Colonic mucosa (tissue), 4 donors: ENCODE data around the gene SLITRK2. TPM values are rescaled to one million over a fixed set of nuclear protein-coding genes. Genes with fewer than 3 reads are reported as not detected.

Experiments
- DNase-seq: peaks from one replicate; pipeline ENCODE4 v3.0.0-alpha.2; 2020
- H3K27ac ChIP-seq: fragments of 200-600 bp; one replicate; pipeline ENCODE4 v1.8.0; 2021
- H3K27me3 ChIP-seq: fragments of 200-600 bp; one replicate; pipeline ENCODE4 v1.8.0; 2021
- H3K36me3 ChIP-seq: fragments of 200-600 bp; one replicate; pipeline ENCODE4 v1.8.0; 2021
- H3K4me1 ChIP-seq: fragments of 200-600 bp; one replicate; pipeline ENCODE4 v1.8.0; 2021; ENCODE audit warnings: mild to moderate bottlenecking
- H3K4me3 ChIP-seq: fragments of 200-600 bp; one replicate; pipeline ENCODE4 v1.8.0; 2021
- H3K9ac ChIP-seq, 2 donors: one replicate each; pipeline ENCODE4 v1.7.0; 2013; ENCODE audit warnings: control low read depth in 2 of 2, low read depth in 2 of 2, low read length in 2 of 2
- H3K9me3 ChIP-seq: fragments of 200-600 bp; one replicate; pipeline ENCODE4 v1.8.0; 2021
- intact Hi-C: fragments of 100-400 bp; cut with DNase I; formaldehyde crosslinking; loops from one replicate; pipeline ENCODE4 v1.14.1; 2022
- total RNA-seq, 2 donors: library from RNA; stranded (reverse); fragmentation: NEBNext Ultra II Directional in 1 of 2; extraction: Animal tissue kit (Norgen Biotek cat#: 25700) in 1 of 2; gene quantifications; one replicate each; pipeline ENCODE4 v1.2.1, GENCODE V29; 2021
- TF ChIP-seq, protein P1 (sequence below): fragments of 200-600 bp; IDR thresholded peaks from one replicate; pipeline ENCODE4 v1.8.0; 2022; ENCODE audit warnings: antibody characterized with exemption, mild to moderate bottlenecking
- donor health status: healthy.
- donor health status: DM: no; HTN: no; CAD: no.
- donor health status: DM: no; HTN: no; CAD: no.

SLITRK2 gene
- total RNA-seq, 2 donors from 2014 or later, result 0.02 to 0.11 TPM

GRCh38 chrX:145816601-145817315 lies 871 bp upstream of the SLITRK2 start:
- no peak for DNase-seq
- no peaks in the 10 kb centered on the region for H3K9me3 ChIP-seq
- no peaks in the 10 kb centered on the region for H3K36me3 ChIP-seq
- intact Hi-C loops, result no loop called here
- H3K27ac ChIP-seq, result no peak overlapping the region
- H3K4me3 ChIP-seq, result no peak overlapping the region
- H3K9ac ChIP-seq, result no peak overlapping the region
- peaks cover 8% of the 10 kb centered on the region for H3K27me3 ChIP-seq
- no peaks in the 10 kb centered on the region for H3K4me1 ChIP-seq
- TF ChIP-seq, protein P1, sequence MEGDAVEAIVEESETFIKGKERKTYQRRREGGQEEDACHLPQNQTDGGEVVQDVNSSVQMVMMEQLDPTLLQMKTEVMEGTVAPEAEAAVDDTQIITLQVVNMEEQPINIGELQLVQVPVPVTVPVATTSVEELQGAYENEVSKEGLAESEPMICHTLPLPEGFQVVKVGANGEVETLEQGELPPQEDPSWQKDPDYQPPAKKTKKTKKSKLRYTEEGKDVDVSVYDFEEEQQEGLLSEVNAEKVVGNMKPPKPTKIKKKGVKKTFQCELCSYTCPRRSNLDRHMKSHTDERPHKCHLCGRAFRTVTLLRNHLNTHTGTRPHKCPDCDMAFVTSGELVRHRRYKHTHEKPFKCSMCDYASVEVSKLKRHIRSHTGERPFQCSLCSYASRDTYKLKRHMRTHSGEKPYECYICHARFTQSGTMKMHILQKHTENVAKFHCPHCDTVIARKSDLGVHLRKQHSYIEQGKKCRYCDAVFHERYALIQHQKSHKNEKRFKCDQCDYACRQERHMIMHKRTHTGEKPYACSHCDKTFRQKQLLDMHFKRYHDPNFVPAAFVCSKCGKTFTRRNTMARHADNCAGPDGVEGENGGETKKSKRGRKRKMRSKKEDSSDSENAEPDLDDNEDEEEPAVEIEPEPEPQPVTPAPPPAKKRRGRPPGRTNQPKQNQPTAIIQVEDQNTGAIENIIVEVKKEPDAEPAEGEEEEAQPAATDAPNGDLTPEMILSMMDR, result no peak

DNA sequence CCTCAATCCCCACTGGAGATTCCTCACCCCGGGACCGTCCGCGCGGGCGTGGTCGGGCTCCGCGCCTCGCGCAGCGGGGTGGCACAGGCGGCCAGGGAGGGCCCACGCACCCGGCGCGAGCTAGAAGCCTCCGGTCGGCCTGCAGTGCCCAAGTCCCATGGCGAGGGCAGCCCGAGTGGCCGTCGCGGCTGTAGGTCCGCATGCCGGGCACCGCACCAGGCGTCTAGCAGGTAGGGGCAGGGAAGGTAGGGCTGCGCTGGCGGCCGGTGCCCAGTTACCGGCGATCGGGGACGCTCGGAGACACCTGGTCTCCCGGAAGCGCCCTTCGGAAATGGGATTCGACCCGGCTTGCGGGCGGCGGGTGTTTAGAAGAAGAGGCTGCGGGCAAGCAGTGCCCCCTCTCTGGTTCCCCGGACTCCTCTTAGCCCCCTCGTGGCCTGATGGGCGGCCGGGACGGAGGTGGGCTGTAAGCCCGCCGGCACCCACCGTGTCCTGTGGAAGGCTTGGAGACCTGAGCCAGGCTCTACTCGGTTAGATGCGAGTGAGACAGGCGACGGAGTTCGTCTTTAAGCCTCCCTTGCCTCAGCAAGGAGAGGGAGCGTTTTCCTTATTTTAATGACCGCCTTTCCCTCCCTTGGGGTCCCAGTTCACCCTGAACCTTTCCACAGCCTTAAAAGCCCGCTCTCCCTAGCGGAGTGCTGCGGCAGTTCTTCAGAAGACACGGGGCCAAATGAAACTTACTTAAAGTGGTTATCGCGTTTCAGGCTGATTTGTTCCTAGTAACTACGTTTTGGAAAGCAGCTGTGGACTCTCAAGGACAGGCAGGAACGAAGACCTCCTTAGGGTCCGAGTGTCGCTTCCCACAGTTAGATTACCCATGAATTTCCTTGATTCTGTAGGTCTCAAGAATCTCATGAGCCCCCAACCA lies 821 bp downstream of the SLITRK2 start:
- Histone ChIP-seq H3K9me3 (no peaks in the 10 kb centered on the region), H3K27ac (no peak overlapping the region), H3K36me3 (no peaks in the 10 kb centered on the region), H3K27me3 (peaks cover 8% of the 10 kb centered on the region), H3K4me1 (no peaks in the 10 kb centered on the region), H3K9ac (peak overlapping the region in 1 of 2 donors; percentile 16), H3K4me3 (no peak overlapping the region)
- TF ChIP-seq, protein P1, result no peak
- no peak for DNase-seq
- intact Hi-C loops, result no loop called here

DNA sequence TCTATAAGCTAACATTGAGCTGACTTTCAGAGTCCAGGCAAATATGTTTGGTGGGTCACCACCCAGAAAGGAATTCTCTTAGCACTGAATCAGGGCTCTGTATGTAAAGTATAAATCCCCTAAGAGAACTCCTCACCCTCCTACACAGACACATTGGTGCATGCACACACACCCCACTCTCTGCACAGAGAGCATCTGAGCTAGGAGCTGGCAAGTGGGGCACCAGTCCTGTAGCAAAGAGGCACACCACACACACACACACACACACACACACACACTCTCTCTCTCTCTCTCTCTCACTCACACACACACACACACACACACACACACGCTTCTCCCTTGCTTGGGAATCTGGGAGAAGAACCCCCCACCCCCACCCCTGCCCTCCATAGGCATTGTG lies 3.2 kb downstream of the SLITRK2 start:
- no peak for DNase-seq
- Histone ChIP-seq H3K9me3 (no peaks in the 10 kb centered on the region), H3K4me3 (no peak overlapping the region), H3K9ac (no peak overlapping the region), H3K36me3 (no peaks in the 10 kb centered on the region), H3K27ac (no peak overlapping the region), H3K27me3 (peaks cover 8% of the 10 kb centered on the region), H3K4me1 (no peaks in the 10 kb centered on the region)
- TF ChIP-seq, protein P1, result no peak
- intact Hi-C loops, result no loop called here

DNA sequence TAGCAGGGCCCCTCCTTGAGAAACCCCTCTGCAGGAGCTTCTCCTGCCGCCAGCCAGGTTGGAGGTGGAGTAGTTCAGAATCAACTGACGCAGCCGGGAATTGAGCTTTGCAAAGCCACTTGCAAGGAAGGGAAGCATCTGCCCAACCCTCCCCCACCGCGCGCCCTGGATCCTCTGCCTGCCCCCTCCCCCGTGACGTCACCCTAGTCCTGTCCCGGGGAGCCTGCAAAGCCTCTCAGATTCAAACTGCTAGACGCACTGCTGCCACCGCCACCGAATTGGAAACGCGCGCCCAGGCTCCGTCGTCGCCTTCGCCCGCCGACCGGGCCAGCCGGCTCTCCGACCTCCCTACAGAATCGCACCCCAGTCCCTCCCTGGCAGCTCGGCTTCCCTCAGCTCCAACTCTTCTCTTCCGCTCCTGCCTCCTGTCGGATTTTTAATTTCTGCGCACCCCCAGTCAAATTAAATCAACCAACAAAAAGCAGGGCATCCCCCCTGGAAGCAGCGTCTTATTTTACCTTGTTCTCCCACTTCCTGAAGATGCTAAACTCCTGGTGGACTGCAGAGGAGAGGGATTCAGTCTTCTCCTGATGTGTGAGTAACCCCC lies 3.8 kb downstream of the SLITRK2 start:
- Histone ChIP-seq H3K9me3 (no peaks in the 10 kb centered on the region), H3K4me3 (no peak overlapping the region), H3K4me1 (no peaks in the 10 kb centered on the region), H3K27me3 (peaks cover 8% of the 10 kb centered on the region), H3K27ac (no peak overlapping the region), H3K36me3 (no peaks in the 10 kb centered on the region), H3K9ac (no peak overlapping the region)
- intact Hi-C loops, result no loop called here
- TF ChIP-seq, protein P1, result no peak
- DNase-seq, result no peak

DNA sequence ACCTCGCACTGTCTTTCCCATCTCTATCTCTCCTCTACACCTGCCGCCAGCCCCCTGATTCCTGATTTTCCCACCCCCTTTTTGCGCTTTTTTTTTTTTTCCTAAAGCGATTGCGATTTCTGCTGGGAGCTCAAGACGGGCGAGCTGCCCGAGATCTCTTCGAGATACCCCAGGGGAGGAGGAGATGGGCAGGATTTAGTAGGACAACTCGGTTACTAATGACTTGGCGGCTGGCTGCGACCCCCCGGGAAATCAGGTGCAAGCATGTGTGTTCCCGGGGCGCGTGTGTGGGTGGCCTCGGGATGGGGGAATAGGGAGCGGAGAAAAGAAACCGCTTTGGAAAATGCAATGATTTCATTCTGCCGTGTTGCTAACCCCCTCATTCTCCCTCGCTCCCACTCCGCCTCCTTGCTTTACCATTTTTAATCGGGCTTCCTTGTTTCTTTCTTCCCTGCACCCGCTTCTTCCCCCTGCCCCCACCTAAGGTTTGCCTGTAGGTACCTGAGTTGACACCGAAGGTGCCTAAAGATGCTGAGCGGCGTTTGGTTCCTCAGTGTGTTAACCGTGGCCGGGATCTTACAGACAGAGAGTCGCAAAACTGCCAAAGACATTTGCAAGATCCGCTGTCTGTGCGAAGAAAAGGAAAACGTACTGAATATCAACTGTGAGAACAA lies 4.4 kb downstream of the SLITRK2 start:
- no peaks in the 10 kb centered on the region for H3K4me1 ChIP-seq
- intact Hi-C loops, result no loop called here
- H3K9ac ChIP-seq, result no peak overlapping the region
- no peak for DNase-seq
- H3K4me3 ChIP-seq, result no peak overlapping the region
- H3K36me3 ChIP-seq, result no peaks in the 10 kb centered on the region
- H3K27ac ChIP-seq, result no peak overlapping the region
- no peaks in the 10 kb centered on the region for H3K9me3 ChIP-seq
- H3K27me3 ChIP-seq, result peaks cover 8% of the 10 kb centered on the region
- TF ChIP-seq, protein P1, result no peak
